Activated T-cell treated with anti-CD3 and anti-CD28 coated beads, Interleukin-2, amount 50 U/mL, for 24 hours (primary cell): Measurements from ENCODE around the gene CD83.
"Not testable (repeated sequence)": the region's sequence is repeated elsewhere in the genome, so short reads cannot be mapped to it uniquely, and the experiment has no call there.

Experiments
- DNase-seq: peaks from one replicate; pipeline ENCODE4 v3.0.0-alpha.2; 2020
- H3K27ac Mint-ChIP-seq: 2 replicates; pipeline ENCODE4 v1.8.0; 2020; ENCODE audit warnings: mild to moderate bottlenecking, mixed read lengths
- H3K27me3 Mint-ChIP-seq: 2 replicates; pipeline ENCODE4 v1.8.0; 2020; ENCODE audit warnings: mixed read lengths
- H3K36me3 Mint-ChIP-seq: 2 replicates; pipeline ENCODE4 v1.8.0; 2020; ENCODE audit warnings: low read depth, mixed read lengths
- H3K4me1 Mint-ChIP-seq: 2 replicates; pipeline ENCODE4 v1.8.0; 2020; ENCODE audit warnings: low read depth, mixed read lengths
- H3K4me3 Mint-ChIP-seq: 2 replicates; pipeline ENCODE4 v1.8.0; 2020; ENCODE audit warnings: mild to moderate bottlenecking, moderate library complexity, mixed read lengths
- H3K9me3 Mint-ChIP-seq: 2 replicates; pipeline ENCODE4 v1.8.0; 2020; ENCODE audit warnings: mixed read lengths

CD83 gene, protein sequence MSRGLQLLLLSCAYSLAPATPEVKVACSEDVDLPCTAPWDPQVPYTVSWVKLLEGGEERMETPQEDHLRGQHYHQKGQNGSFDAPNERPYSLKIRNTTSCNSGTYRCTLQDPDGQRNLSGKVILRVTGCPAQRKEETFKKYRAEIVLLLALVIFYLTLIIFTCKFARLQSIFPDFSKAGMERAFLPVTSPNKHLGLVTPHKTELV

DNA sequence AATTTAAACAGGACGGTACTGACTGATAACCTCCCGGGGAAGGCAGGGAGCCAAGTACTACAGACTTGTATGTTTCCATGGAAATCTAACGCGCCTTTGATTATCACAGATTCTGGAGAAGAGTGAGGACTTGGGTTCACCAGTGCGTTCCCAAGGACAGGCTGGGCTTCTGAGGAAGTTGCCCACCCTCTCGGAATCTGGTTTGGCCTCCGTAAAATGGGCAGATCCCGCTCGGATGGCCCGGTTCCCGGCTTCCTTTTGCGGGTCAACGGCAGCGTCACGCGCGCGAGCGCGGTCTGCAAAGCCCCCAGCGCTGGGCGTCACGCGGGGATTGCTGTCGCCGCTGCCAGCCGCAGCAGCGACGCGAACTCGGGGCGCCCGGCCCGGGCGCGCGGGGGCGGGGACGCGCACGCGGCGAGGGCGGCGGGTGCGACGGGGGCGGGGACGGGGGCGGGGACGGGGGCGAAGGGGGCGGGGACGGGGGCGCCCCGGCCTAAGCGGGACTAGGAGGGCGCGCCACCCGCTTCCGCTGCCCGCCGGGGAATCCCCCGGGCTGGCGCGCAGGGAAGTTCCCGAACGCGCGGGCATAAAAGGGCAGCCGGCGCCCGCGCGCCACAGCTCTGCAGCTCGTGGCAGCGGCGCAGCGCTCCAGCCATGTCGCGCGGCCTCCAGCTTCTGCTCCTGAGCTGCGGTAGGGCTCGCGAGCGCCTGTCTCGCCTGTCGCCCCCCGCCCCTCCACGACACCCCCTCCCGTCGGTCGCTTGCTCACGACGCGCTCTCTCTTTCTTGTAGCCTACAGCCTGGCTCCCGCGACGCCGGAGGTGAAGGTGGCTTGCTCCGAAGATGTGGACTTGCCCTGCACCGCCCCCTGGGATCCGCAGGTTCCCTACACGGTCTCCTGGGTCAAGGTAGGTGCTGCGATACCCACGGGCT, at the start of gene CD83:
TSS of gene CD83 (plus strand) at position 615 of the 933 bp plus-strand sequence. CDS start at position 655, 40 bp downstream.
- Mint-ChIP-seq H3K9me3 (no peaks in the 10 kb centered on the region), H3K27ac (peak within 1 kb of the TSS; percentile 92), H3K27me3 (peaks cover 2% of the 10 kb centered on the region), H3K36me3 (peaks cover 48% of the 10 kb centered on the region), H3K4me1 (peaks cover 47% of the 10 kb centered on the region), H3K4me3 (peak within 1 kb of the TSS; percentile 92)
- DNase-seq: peak; percentile 86

GRCh38 chr6:14068133-14068532, 49.4 kb upstream of the CD83 start:
- H3K4me1 Mint-ChIP-seq: peaks cover 18% of the 10 kb centered on the region
- no peaks in the 10 kb centered on the region for H3K36me3 Mint-ChIP-seq
- DNase-seq: no peak
- H3K27me3 Mint-ChIP-seq: peaks cover 4% of the 10 kb centered on the region
- no peak overlapping the region for H3K27ac Mint-ChIP-seq
- H3K9me3 Mint-ChIP-seq: no peaks in the 10 kb centered on the region
- no peak overlapping the region for H3K4me3 Mint-ChIP-seq

GRCh38 chr6:14068623-14069022, 48.9 kb upstream of the CD83 start:
- DNase-seq: no peak
- Mint-ChIP-seq H3K9me3 (no peaks in the 10 kb centered on the region), H3K4me3 (no peak overlapping the region), H3K4me1 (peaks cover 20% of the 10 kb centered on the region), H3K27ac (no peak overlapping the region), H3K36me3 (no peaks in the 10 kb centered on the region), H3K27me3 (peaks cover 3% of the 10 kb centered on the region)

GRCh38 chr6:14070457-14070856, 47.1 kb upstream of the CD83 start:
- H3K27ac Mint-ChIP-seq: no peak overlapping the region
- DNase-seq: no peak
- peaks cover 37% of the 10 kb centered on the region for H3K4me1 Mint-ChIP-seq
- no peaks in the 10 kb centered on the region for H3K36me3 Mint-ChIP-seq
- H3K4me3 Mint-ChIP-seq: no peak overlapping the region
- H3K27me3 Mint-ChIP-seq: peaks cover 3% of the 10 kb centered on the region
- H3K9me3 Mint-ChIP-seq: no peaks in the 10 kb centered on the region

DNA sequence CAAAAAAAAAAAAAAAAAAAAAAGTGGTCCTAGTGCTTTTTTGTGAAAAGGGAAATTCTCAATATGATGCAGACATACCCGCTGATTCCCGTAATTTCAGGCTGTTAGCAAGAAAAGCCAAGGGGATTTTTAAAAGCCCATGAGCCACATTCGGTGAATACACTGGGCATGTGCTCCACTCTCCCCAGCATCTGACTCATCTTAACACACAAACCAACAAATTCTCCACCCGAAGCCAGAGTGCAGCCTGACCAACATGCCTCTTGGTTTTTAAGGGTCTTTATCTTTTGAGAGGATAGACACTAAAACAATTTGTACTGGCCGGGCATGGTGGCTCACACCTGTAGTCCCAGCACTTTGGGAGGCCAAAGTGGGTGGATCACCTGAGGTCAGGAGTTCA, 45.5 kb upstream of the CD83 start:
- Mint-ChIP-seq H3K27me3 (peaks cover 3% of the 10 kb centered on the region), H3K9me3 (no peaks in the 10 kb centered on the region), H3K4me3 (no peak overlapping the region), H3K36me3 (no peaks in the 10 kb centered on the region), H3K27ac (peak overlapping the region; percentile 41), H3K4me1 (peaks cover 42% of the 10 kb centered on the region)
- no peak for DNase-seq

- H3K4me1 Mint-ChIP-seq: peaks cover 47% of the 10 kb centered on the region
These were observed 43.8 kb upstream of the CD83 start for GRCh38 chr6:14073561-14074354.

DNA sequence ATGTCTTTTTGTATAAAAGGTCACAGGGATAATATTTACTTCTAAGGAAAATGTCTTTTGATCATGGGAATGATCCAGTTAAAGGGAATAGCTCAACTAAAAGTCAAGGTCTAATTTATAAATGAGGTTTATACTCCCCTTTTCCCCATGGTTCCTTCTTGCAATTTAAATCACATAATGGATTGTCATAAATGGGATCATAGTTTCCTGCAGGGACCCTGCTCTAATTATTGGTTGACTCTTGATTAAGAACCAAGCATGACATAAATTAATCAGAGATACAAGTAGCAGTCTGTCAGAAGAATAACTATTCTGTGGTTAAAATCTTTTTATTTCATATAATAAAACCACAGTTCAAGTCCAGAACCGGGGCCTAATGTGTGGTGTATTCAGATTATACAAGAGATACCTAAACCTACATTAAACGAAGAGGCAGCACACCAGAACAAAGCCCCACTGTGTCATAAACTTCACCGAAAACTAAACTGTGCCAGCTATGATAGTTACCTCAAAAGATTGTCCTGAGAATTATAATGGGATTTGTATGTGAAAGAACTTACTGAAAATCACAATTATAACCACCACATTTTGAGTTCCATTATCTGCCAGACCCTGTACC, 43.0 kb upstream of the CD83 start:
- peaks cover 55% of the 10 kb centered on the region for H3K4me1 Mint-ChIP-seq
- no peaks in the 10 kb centered on the region for H3K36me3 Mint-ChIP-seq
- H3K4me3 Mint-ChIP-seq: peak overlapping the region; percentile 70
- no peaks in the 10 kb centered on the region for H3K9me3 Mint-ChIP-seq
- DNase-seq: no peak
- H3K27me3 Mint-ChIP-seq: no peaks in the 10 kb centered on the region
- H3K27ac Mint-ChIP-seq: peak overlapping the region; percentile 92

More at GRCh38 chr6:14073561-14074354, 43.8 kb upstream of the CD83 start:
- H3K36me3 Mint-ChIP-seq, H3K9me3 Mint-ChIP-seq, H3K4me3 Mint-ChIP-seq, DNase-seq, H3K27me3 Mint-ChIP-seq: not testable (repeated sequence)
- peak overlapping the region; percentile 92 for H3K27ac Mint-ChIP-seq

- H3K9me3 Mint-ChIP-seq: no peaks in the 10 kb centered on the region
- peak; percentile 44 for DNase-seq
- H3K36me3 Mint-ChIP-seq: no peaks in the 10 kb centered on the region
- no peaks in the 10 kb centered on the region for H3K27me3 Mint-ChIP-seq
- peak overlapping the region; percentile 92 for H3K27ac Mint-ChIP-seq
- H3K4me3 Mint-ChIP-seq: peak overlapping the region; percentile 70
- peaks cover 58% of the 10 kb centered on the region for H3K4me1 Mint-ChIP-seq
These were observed 42.5 kb upstream of the CD83 start for GRCh38 chr6:14075095-14075503.

- Mint-ChIP-seq H3K27ac (peak overlapping the region; percentile 61), H3K4me1 (peaks cover 51% of the 10 kb centered on the region), H3K4me3 (no peak overlapping the region), H3K36me3 (no peaks in the 10 kb centered on the region), H3K27me3 (no peaks in the 10 kb centered on the region), H3K9me3 (no peaks in the 10 kb centered on the region)
- DNase-seq: no peak
These were observed 40.2 kb upstream of the CD83 start for GRCh38 chr6:14077193-14077867.

- no peak for DNase-seq
- Mint-ChIP-seq H3K36me3 (no peaks in the 10 kb centered on the region), H3K4me1 (peaks cover 42% of the 10 kb centered on the region)
These were observed 38.1 kb upstream of the CD83 start for GRCh38 chr6:14079433-14079832.

GRCh38 chr6:14079971-14080370, 37.6 kb upstream of the CD83 start:
- Mint-ChIP-seq H3K27me3 (no peaks in the 10 kb centered on the region), H3K4me3 (no peak overlapping the region), H3K36me3 (no peaks in the 10 kb centered on the region), H3K27ac (no peak overlapping the region), H3K9me3 (no peaks in the 10 kb centered on the region), H3K4me1 (peaks cover 36% of the 10 kb centered on the region)
- DNase-seq: no peak

More at GRCh38 chr6:14079433-14079832, 38.1 kb upstream of the CD83 start:
- H3K9me3 Mint-ChIP-seq: no peaks in the 10 kb centered on the region
- no peak overlapping the region for H3K4me3 Mint-ChIP-seq
- no peak overlapping the region for H3K27ac Mint-ChIP-seq
- H3K27me3 Mint-ChIP-seq: no peaks in the 10 kb centered on the region

- Mint-ChIP-seq H3K27me3 (no peaks in the 10 kb centered on the region), H3K27ac (no peak overlapping the region), H3K9me3 (no peaks in the 10 kb centered on the region), H3K4me1 (peaks cover 29% of the 10 kb centered on the region), H3K4me3 (no peak overlapping the region), H3K36me3 (no peaks in the 10 kb centered on the region)
- DNase-seq: no peak
These were observed 36.4 kb upstream of the CD83 start for GRCh38 chr6:14081126-14081525.

GRCh38 chr6:14082771-14083170, 34.8 kb upstream of the CD83 start:
- H3K4me1 Mint-ChIP-seq: peaks cover 22% of the 10 kb centered on the region
- no peak overlapping the region for H3K4me3 Mint-ChIP-seq

DNA sequence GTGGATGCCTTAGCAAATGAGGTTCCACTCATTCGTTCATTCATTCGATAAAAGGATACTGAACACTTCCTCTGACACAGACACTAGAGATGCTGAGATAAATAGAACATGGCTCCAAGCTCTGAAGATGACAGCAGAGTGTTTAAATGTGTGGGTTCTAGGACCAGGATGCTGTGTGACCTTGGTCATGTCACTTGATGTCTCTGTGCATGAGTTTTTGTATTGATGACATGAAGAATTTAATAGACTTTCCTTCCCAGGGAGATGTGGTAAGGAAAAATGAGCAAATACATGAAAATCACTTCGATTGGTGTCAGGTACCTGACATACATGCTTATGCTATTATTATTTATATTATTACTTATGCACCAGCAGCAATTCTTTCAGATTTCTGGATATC, 34.3 kb upstream of the CD83 start:
- no peak overlapping the region for H3K4me3 Mint-ChIP-seq
- H3K36me3 Mint-ChIP-seq: no peaks in the 10 kb centered on the region
- H3K9me3 Mint-ChIP-seq: no peaks in the 10 kb centered on the region
- no peak overlapping the region for H3K27ac Mint-ChIP-seq
- DNase-seq: no peak
- peaks cover 18% of the 10 kb centered on the region for H3K4me1 Mint-ChIP-seq
- H3K27me3 Mint-ChIP-seq: no peaks in the 10 kb centered on the region

More at GRCh38 chr6:14082771-14083170, 34.8 kb upstream of the CD83 start:
- H3K27me3 Mint-ChIP-seq: no peaks in the 10 kb centered on the region
- H3K36me3 Mint-ChIP-seq: no peaks in the 10 kb centered on the region
- H3K9me3 Mint-ChIP-seq: no peaks in the 10 kb centered on the region
- no peak overlapping the region for H3K27ac Mint-ChIP-seq
- no peak for DNase-seq
